Neuron (in vitro differentiated cells): ENCODE measurements around the gene EXPH5.

Experiments
- H2AFZ ChIP-seq: one replicate; pipeline ENCODE4 v1.6.1; 2013; ENCODE audit warnings: low read depth, mild to moderate bottlenecking, inconsistent platforms, low read length, moderate library complexity
- H3K27me3 ChIP-seq: one replicate; pipeline ENCODE4 v1.6.1; 2013; ENCODE audit warnings: low read length; ENCODE audit not compliant: insufficient read depth
- H3K36me3 ChIP-seq: one replicate; pipeline ENCODE4 v1.6.1; 2013; ENCODE audit warnings: low read length; ENCODE audit not compliant: insufficient read depth
- H3K4me1 ChIP-seq: one replicate; pipeline ENCODE4 v1.6.1; 2013; ENCODE audit warnings: low read length; ENCODE audit not compliant: insufficient read depth
- H3K4me3 ChIP-seq: 2 replicates; pipeline ENCODE4 v1.5.1; 2013; ENCODE audit warnings: mild to moderate bottlenecking, low read length, moderate library complexity
- H3K9me3 ChIP-seq: one replicate; pipeline ENCODE4 v1.6.1; 2013; ENCODE audit warnings: low read length

The EXPH5 gene

DNA sequence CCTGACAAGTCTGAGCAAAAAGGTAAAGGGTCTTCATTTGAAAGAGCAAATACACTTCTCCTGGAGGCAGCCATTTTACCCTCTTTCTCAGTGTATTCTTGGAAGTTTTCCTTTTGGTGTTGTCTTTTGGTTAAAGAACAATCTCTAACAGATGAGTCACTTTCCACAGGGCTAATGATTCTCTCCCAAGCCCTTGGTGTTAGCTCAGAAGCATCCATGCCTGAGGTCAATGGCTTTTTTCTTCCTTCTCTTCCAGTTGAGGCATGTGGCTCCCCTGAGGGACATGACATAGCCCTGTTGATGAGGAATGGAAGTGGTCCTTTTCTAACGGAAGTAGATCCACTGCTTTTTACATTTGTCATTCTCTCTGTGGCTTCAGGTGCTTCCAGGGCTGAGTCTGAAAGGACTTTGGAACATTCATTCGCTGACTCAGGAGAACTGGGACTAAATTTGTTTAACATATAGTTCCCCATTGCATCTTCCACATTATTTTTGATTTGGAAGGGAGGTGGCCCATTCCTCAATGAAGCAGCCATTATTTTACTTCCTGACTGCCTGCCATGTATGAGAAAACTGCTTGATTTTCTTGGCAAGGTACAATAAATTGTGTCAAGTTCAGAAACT lies 81.6 kb downstream of the EXPH5 start:
- no peak overlapping the region for H3K4me3 ChIP-seq

GRCh38 chr11:108508653-108509593 lies 84.6 kb downstream of the EXPH5 start:
- H3K4me3 ChIP-seq = no peak overlapping the region
- H2AFZ ChIP-seq = no peak overlapping the region
- H3K9me3 ChIP-seq = no peaks in the 10 kb centered on the region
- H3K36me3 ChIP-seq = no peaks in the 10 kb centered on the region
- no peaks in the 10 kb centered on the region for H3K27me3 ChIP-seq
- no peaks in the 10 kb centered on the region for H3K4me1 ChIP-seq

More for the DNA sequence above, 81.6 kb downstream of the EXPH5 start:
- no peaks in the 10 kb centered on the region for H3K4me1 ChIP-seq
- H2AFZ ChIP-seq = no peak overlapping the region
- H3K9me3 ChIP-seq = no peaks in the 10 kb centered on the region
- no peaks in the 10 kb centered on the region for H3K36me3 ChIP-seq
- no peaks in the 10 kb centered on the region for H3K27me3 ChIP-seq

DNA sequence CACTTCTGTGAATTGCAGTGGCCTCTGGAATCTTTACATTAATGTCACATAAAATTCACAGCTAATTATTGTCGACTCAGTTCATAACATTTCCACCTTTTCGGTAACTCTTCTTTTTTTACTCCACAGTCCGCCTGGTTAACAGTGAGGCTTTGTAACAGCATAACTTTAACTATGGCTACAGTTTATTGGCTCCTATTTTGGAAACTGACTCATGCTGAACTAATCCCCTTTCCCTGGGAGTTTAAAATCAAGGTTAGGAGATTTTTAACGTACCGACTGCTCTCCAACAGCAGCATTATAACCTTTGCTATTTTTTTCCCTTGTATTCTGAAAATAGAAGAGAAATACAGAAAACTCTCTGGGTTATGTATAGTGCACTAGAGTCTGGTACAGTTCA lies 92.2 kb downstream of the EXPH5 start:
- Histone ChIP-seq H3K36me3 (no peaks in the 10 kb centered on the region), H2AFZ (no peak overlapping the region), H3K4me1 (peaks cover 7% of the 10 kb centered on the region), H3K9me3 (no peaks in the 10 kb centered on the region), H3K4me3 (no peak overlapping the region), H3K27me3 (no peaks in the 10 kb centered on the region)

- Histone ChIP-seq H3K27me3 (no peaks in the 10 kb centered on the region), H3K36me3 (no peaks in the 10 kb centered on the region), H3K4me3 (no peak overlapping the region), H3K4me1 (peaks cover 7% of the 10 kb centered on the region), H3K9me3 (no peaks in the 10 kb centered on the region), H2AFZ (no peak overlapping the region)
These were observed 92.8 kb downstream of the EXPH5 start for GRCh38 chr11:108500721-108501120.

GRCh38 chr11:108500169-108500568 lies 93.4 kb downstream of the EXPH5 start:
- Histone ChIP-seq H3K4me3 (no peak overlapping the region), H3K9me3 (no peaks in the 10 kb centered on the region)

GRCh38 chr11:108498816-108499408 lies 94.7 kb downstream of the EXPH5 start:
- Histone ChIP-seq H3K36me3 (no peaks in the 10 kb centered on the region), H2AFZ (peak overlapping the region; percentile 98), H3K27me3 (no peaks in the 10 kb centered on the region), H3K9me3 (no peaks in the 10 kb centered on the region), H3K4me1 (peaks cover 7% of the 10 kb centered on the region), H3K4me3 (peak overlapping the region; percentile 64)

More at GRCh38 chr11:108500169-108500568, 93.4 kb downstream of the EXPH5 start:
- no peaks in the 10 kb centered on the region for H3K36me3 ChIP-seq
- H2AFZ ChIP-seq = no peak overlapping the region
- H3K27me3 ChIP-seq = no peaks in the 10 kb centered on the region
- peaks cover 7% of the 10 kb centered on the region for H3K4me1 ChIP-seq

DNA sequence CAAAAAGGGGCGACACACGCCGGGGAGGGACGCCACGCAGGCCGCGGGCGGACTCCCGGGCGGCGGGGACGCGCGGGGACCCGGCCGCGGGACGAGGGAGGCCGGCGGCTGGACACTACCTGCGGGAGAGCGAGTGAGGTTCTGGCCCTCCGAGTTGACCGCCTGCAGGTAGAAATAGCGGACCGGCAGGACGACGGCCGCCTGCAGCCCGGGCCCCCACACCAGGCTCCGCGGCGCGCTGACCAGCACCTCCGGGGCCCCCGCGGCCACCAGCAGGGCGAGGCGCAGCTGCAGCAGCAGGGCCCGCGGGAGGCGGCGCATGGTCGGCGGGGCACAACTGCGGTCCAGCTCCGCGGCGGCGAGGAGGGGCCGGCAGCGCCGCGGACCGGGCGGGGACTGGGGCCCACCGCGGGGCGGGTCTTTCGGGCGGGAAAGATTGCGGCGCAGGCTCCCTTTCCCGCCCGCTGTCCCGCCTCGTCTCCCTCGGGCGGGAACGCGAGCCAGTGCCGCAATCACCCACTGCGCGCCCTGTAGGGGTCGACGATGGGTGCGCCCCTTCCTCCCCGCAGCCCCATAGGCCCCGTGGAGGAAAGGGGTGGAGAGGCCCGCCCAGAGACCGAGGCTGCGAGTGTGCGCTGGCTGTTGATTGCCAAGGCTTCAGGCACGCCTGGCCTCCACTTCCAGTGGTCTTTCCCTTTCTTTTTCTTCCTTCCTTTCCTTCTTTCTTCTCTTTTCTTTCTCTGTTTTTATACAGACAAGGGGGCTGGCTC lies 95.3 kb downstream of the EXPH5 start, which contains the start of gene POGLUT3:
TSS of gene POGLUT3 (minus strand) at position 339 of the 770 bp plus-strand sequence. CDS start at position 321, 18 bp downstream.
- Histone ChIP-seq H2AFZ (peak within 1 kb of the TSS; percentile 98), H3K4me1 (peaks cover 7% of the 10 kb centered on the region), H3K4me3 (peak within 1 kb of the TSS; percentile 64), H3K36me3 (no peaks in the 10 kb centered on the region), H3K9me3 (no peaks in the 10 kb centered on the region), H3K27me3 (no peaks in the 10 kb centered on the region)

GRCh38 chr11:108497317-108498045 lies 96.1 kb downstream of the EXPH5 start:
- no peaks in the 10 kb centered on the region for H3K27me3 ChIP-seq
- peak overlapping the region; percentile 98 for H2AFZ ChIP-seq
- no peaks in the 10 kb centered on the region for H3K9me3 ChIP-seq
- peak overlapping the region; percentile 64 for H3K4me3 ChIP-seq
- peaks cover 7% of the 10 kb centered on the region for H3K4me1 ChIP-seq
- no peaks in the 10 kb centered on the region for H3K36me3 ChIP-seq

GRCh38 chr11:108496643-108497256 lies 96.8 kb downstream of the EXPH5 start:
- Histone ChIP-seq H3K4me1 (peaks cover 7% of the 10 kb centered on the region), H3K27me3 (no peaks in the 10 kb centered on the region), H3K4me3 (peak overlapping the region; percentile 64), H2AFZ (peak overlapping the region; percentile 98), H3K9me3 (no peaks in the 10 kb centered on the region), H3K36me3 (no peaks in the 10 kb centered on the region)

GRCh38 chr11:108495326-108495725 lies 98.2 kb downstream of the EXPH5 start:
- H3K36me3 ChIP-seq = peaks cover under 1% of the 10 kb centered on the region
- H3K4me3 ChIP-seq = no peak overlapping the region
- H3K27me3 ChIP-seq = no peaks in the 10 kb centered on the region
- no peaks in the 10 kb centered on the region for H3K9me3 ChIP-seq
- peaks cover 7% of the 10 kb centered on the region for H3K4me1 ChIP-seq
- no peak overlapping the region for H2AFZ ChIP-seq

DNA sequence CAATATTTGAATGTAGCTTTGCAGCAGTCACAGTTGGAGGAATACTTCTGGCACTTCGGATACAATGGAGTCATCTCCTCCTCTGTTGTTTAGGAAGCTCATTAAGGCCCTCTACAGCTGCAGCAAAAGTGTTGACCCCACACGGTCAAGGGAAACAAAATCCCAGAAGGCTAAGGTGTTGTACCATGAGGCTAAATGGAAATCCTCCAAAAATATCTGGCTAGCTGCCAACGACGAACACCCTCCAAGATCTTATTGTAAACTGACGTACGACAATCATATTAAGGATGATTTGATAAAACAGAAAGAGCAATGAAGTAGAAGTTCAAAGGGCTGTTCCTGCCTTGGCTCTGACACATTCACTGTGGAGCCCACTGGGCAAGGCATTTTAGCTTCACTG lies 99.4 kb downstream of the EXPH5 start:
- Histone ChIP-seq H3K4me1 (peaks cover 7% of the 10 kb centered on the region), H2AFZ (no peak overlapping the region), H3K27me3 (no peaks in the 10 kb centered on the region), H3K4me3 (no peak overlapping the region), H3K9me3 (no peaks in the 10 kb centered on the region), H3K36me3 (peaks cover 5% of the 10 kb centered on the region)

- no peaks in the 10 kb centered on the region for H3K9me3 ChIP-seq
- H2AFZ ChIP-seq = no peak overlapping the region
- H3K4me3 ChIP-seq = no peak overlapping the region
- H3K4me1 ChIP-seq = peaks cover 4% of the 10 kb centered on the region
- H3K27me3 ChIP-seq = no peaks in the 10 kb centered on the region
- H3K36me3 ChIP-seq = peaks cover 5% of the 10 kb centered on the region
These were observed 101.6 kb downstream of the EXPH5 start for GRCh38 chr11:108491936-108492335.
